IMR-90 (cell line): ENCODE results near the gene CD69.
"Not testable (repeated sequence)": the region's sequence is repeated elsewhere in the genome, so short reads cannot be mapped to it uniquely, and the experiment has no call there.

Source experiments
- FOS ChIP-seq: fragments of 150-350 bp; IDR thresholded peaks from 2 replicates; pipeline ENCODE4 v1.6.1; 2016; ENCODE audit warnings: low read depth, low read length
- POLR2A ChIP-seq: IDR thresholded peaks from 2 replicates; pipeline ENCODE4 v1.6.1; 2012; ENCODE audit warnings: mild to moderate bottlenecking, low read depth, low read length
- TF ChIP-seq, protein P1 (sequence below): conservative IDR thresholded peaks from 2 replicates; pipeline ENCODE4 v1.5.1; 2012; ENCODE audit warnings: mild to moderate bottlenecking, low read depth, low read length, improper control_type of control experiment

DNA sequence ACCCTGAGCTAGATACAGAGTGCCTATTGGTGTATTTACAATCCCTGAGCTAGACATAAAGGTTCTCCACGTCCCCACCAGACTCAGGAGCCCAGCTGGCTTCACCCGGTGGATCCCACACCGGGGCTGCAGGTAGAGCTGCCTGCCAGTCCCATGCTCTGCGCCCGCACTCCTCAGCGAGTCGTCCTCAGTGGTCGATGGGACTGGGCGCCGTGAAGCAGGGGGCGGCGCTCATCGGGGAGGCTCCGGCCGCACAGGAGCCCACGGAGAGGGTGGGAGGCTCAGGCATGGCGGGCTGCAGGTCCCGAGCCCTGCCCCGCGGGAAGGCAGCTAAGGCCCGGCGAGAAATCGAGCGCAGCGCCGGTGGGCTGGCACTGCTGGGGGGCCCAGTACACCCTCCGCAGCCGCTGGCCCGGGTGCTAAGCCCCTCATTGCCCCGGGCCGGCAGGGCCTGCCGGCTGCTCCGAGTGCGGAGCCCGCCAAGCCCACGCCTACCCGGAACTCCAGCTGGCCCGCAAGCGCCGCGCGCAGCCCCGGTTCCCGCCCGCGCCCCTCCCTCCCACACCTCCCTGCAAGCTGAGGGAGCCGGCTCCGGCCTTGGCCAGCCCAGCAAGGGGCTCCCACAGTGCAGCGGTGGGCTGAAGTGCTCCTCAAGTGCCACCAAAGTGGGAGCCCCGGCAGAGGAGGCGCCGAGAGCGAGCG lies 21.1 kb downstream of the CD69 start:
- TF ChIP-seq, protein P1, sequence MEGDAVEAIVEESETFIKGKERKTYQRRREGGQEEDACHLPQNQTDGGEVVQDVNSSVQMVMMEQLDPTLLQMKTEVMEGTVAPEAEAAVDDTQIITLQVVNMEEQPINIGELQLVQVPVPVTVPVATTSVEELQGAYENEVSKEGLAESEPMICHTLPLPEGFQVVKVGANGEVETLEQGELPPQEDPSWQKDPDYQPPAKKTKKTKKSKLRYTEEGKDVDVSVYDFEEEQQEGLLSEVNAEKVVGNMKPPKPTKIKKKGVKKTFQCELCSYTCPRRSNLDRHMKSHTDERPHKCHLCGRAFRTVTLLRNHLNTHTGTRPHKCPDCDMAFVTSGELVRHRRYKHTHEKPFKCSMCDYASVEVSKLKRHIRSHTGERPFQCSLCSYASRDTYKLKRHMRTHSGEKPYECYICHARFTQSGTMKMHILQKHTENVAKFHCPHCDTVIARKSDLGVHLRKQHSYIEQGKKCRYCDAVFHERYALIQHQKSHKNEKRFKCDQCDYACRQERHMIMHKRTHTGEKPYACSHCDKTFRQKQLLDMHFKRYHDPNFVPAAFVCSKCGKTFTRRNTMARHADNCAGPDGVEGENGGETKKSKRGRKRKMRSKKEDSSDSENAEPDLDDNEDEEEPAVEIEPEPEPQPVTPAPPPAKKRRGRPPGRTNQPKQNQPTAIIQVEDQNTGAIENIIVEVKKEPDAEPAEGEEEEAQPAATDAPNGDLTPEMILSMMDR, result not testable (repeated sequence)
- not testable (repeated sequence) for TF ChIP-seq POLR2A, FOS
